ENCODE measurements around the gene TMOD4.

TMOD4 gene

DNA sequence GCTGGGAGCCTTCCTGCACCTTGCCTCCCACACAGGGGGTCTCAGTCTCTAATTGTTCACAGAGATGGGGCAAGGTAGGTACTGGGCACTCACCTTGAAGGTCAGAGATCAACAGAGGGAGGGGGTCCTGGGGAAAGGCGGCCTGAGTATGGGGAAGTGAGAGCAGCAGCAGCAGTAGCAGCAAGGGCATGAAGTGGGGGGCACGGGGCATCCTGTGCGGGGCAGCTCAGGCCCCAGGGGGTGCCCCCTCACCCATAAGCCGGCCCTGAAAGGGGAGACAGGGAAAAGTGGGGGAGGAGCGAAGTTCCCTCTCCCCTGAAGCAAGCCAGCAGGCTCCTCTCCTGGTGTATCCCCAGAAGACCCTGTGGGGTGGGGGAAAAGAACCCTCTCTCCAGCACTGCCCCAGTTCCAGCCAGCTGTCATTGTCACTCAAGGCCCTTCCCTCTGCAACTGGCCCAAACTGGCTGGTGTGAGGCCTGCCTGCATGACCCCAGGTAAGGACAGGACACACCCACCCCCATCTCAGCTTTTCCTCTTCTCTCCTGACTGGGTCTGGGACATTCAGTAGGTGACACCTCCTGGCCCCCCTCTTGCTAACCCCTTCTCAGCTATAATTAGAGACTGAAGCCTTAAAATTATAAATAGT, 33.2 kb downstream of the TMOD4 start:
- no peak for DNase-seq

DNA sequence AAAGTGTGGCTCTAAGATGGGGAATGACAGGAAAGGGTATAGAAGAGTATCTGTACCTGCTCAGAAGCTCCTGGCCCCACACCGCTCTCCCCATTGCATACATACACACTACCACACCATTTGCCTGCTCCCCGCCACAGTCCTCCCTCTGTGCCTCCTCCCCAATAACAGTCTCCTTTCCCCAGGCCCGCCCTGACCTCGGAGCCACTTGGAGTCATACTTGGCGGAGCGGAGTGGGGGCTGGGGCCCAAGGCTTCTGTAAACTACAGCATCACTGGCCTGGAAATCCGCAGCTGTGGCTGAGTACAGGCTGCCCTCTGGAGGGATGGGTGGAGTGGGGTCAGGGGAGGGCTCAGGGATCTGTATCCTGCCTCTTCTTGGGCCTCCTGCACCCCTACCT, 38.0 kb downstream of the TMOD4 start:
- DNase-seq: no peak

DNA sequence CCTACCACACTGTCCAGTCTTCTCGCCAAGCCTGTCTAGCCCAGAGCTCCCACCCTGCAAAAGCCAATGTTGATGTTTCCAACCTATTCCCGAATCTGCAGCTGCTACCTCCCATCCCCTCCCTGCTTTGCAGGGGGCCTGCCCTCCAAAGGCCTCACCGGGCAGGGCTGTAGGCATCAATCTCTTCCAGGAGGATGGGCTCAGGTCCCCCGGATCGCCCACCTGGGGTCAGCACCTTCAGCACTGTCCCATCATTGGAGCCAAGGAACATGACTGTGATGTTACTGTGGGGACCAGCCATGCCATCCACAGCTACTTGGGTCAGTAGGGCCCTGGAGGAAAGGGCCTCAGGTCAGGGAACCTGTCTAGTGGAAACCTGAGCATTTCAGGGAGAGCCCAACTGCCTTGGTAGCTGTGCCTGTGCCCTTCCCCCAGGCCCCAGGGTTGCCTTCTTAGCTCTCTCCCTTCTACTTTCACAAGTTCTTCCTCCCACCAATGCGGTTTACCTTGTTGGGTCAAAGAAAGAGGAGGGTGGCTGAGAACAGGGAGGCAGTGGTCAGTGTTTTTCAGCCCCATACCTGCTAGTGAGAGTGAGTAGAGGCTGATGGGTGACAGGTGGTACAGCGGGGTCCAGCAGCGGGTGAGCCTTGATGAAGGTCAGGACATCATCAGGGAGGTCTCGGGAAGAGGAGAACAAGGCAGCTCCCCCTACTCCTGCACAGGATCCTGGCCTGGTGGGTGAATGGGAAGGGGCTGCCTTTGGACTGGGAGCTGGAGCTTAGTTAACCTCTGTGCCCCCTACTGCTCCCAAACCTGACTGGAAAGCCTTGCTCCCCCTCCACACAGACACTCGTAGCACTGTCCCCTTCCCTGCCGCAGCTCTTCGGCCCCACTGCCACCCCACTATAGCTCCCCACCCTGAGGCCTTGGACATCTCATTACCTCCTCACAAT, 40.1 kb downstream of the TMOD4 start:
- no peak for DNase-seq

DNA sequence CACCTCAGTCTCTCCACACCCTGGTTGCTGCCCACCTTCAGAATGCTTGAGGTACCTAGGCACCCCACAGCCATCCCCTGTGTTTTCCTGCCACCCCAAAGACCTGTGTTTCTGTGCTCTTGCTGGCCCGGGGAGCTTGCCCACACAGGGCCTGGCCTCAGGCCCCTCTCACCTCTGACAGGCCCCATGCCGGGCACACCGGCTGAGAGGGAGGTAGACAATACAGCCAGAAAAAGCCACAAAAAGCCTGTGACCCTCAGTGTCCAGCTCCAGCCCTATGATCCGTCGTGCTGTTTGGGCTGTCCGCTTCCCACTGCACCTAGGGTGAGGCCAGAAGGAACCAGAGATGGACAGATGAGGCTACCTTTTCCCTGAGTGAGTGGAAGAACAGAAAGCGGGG, 40.8 kb downstream of the TMOD4 start:
- no peak for DNase-seq

DNA sequence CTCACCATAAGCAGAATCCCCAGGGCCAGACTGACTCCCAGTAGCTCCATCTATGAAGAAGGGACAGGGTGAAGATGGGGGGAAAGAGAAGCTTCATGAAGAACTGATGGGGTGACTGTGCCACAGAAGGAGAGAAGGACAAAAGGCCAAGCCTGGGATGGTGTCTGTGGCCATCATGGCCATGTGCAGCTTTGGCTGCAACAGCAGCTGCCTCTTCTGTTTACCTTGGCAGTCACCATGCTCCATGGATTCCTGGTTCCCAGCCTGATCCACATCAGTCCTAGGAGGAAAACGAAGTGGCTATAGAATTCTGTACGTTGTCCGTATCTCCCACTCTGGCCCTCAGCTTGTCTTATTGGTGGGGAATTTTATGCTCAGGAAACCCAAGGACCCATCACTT, 41.4 kb downstream of the TMOD4 start:
- no peak for DNase-seq

DNA sequence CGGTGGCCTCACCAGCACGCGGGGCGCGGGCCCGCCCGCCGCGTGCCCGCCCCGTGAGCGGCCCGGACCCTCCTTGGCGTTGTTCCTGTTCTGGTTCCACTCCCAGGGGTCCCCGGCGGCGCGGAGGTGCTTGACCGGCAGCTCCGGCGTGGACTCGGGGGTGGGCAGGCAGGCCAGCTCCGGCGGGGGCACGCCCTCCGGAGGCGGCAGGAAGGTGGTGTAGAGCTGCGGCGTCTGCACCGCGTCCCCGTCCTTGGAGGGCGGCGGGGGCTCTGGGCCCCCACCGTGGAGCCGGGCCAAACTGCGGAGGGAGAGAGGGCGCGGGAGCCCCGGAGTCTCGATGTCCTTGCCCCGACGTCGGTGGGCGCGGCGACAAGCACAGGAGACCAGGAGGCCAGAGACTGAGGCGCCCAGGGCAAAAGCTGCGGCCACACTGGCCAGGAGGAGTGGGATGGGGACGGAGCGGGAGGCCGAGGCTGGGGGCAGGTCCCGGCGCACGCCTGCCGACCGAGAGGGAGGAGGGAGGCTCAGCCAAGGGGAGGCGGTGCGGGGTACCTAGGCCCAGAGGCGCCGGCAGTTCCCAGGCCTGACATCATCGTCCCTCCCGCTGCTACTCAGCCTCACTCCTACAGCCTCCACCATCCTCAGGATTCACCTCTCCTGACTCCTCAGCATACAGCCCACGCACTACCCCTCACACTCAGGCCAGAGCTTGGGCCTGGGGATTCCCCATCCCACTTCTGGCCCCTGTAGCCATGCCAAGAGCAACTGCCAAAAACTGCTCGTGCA, 42.6 kb downstream of the TMOD4 start:
- no peak for DNase-seq

DNA sequence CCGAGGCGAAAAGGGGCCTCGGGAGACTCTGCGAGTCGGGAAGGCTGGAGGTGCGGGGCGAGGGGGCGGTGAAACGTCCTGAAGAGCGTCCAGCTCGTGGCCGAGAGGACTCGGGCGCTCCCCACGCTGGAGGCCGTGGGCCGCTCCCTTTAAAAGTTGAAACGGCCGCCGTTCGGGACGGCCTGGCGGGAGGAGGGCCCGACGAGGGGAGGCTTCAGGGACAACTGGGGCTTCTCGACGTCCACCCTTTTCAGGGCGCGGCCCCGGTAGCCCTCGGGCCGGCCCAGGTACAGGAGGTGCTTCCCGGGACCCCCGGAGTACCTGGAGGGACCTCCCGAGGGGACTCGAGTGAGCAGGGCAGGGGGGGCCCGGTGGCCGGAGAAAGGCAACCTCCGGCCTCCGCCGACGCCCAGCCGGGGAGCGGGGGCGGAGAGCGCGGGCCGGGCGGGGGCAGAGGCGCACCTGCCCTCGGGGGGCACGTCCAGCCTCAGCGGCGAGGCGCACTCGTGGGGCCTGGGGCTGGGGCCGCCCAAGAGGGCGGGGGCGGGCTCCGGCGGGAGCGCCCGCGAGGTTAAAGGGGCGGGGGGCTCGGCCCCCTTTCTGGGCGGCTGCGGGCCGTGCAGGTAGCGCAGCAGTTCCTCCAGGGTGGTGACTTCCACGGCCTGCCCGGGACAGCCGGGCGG, 43.3 kb downstream of the TMOD4 start:
- no peak for DNase-seq

DNA sequence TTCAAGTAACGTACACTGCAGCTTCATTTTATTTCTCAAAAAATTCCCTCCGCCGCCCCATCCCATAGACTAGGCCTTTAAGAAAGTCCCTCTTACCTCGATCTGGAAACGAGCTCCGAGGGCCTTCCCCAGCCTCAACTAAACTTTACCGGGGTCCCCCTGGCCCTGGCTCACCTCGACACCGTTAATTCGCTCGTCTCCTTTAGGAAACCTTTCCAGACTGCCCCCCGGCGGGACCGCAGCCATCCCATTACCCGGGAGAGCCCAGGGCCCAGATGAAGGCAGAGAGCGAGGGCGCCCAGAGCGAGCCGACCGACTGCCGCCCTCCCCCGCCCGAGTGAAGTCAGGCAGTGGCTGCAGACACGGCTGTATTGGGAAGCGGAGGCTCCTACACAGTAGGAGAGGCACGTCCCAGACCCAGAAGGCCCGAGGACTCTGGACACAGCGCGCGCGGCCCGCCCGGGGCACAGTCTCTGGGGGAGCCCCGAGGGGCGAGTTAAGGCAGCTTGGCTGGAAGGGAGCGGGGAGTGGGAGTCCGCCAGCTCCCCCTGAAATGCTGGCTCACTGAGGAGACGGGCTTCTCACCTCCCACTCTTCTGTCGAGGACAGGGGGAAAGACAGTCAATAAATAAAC, 44.0 kb downstream of the TMOD4 start:
- no peak for DNase-seq

DNA sequence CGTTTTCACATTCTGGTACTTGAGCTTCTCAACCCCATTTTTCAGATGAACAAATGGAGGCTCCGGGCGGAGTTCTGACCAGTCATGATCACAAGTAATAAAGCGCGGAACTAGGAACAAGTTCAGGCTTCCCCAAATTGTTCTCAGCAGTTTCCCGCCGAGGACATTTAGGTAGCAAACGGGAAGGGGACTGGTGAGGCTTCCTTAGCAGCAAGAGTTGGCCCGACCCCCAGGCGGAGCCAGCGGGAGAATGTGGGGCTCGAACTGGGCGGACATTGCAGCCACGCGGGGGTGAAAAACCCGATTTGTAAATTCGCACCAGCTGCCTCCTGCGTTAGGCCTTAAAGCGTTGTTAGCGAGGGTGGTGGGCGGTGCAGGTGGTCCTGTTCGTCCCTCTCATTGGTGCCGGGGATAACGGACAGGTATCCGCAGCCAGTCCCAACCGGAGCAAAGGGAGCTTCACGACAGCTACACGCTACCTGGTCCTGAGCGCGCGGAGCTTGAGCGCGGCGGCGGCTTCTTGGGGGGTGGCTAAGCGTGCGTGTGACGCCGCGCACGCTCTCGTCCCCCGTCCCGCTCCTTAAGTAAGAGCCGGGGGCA, 44.7 kb downstream of the TMOD4 start:
- peak; percentile 91 for DNase-seq

DNA sequence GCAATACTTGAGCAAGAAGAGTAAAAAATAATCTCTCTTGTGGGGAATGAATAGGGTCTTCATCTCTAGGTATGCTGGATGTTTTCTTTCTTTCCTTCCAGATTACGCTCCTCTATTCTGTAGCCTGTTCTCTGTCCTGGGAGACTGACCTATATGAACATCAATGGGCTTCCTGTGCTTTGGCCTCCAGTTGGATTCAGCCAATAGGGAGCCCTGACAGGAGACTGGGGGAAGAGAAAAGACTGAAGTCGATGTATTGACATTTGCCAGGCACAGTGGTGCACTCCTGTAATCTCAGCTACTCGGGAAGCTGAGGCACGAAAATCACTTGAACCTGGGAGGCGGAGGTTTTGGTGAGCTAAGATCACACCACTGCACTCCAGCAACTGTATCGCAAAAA, 47.0 kb downstream of the TMOD4 start:
- DNase-seq: no peak

DNA sequence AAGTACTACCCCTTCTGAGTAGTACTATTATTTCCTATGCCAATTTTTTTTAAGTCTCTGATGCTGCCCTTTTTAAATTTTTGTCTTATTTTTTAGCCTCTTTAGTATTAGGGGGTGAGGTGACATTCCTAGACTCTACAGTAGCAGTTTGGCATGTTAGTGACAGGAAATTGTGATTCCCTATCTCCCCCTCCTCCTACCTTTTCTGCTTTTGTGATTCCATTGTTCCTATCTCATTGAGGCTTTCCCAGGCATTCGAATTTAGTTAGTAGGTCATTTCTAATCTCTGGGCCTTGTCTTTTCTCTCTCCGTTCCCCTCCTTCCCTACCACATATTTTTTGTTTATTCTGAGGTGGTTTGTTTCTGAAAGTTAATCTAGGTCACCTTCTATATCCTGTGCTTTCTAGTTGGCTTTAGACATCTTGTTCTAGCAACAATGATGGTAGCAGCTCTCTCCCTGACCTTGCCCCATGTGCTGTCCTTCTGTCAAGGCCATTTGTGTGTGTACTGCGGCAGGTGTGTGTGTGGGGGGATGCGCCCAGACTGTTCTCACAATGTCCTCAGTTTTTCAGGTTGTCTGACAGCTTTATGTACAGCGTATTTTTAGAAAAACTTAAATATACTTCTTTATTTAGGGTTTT, 50.9 kb downstream of the TMOD4 start:
- DNase-seq: no peak
